ENCODE results near the gene PKHD1. TPM values are rescaled to one million over a fixed set of nuclear protein-coding genes. Genes with fewer than 3 reads are reported as not detected.

Gene PKHD1
- total and polyA plus RNA-seq, 2 of the 8 experiments (the other 6 are each of a cell fraction or from before 2014, with no cell fraction given) = 0.06 to 0.09 TPM

- no peak overlapping the region for H3K4me3 ChIP-seq (ENCODE audit: extremely low read depth in 1 of 4, insufficient read depth in 2 of 4, low read depth in 3 of 4, low read length in 4 of 4)
- H4K8ac ChIP-seq (ENCODE audit: extremely low read depth, insufficient read depth, low read length) = no peak overlapping the region
- H3K23ac ChIP-seq (ENCODE audit: insufficient read length) = no peak overlapping the region
- DNase-seq (ENCODE audit: low read depth in 1 of 2, low spot score in 2 of 2) = no peak
- no peak for FAIRE-seq
- no peak overlapping the region for H3K4me2 ChIP-seq (ENCODE audit: insufficient read depth in 1 of 2, low read depth in 2 of 2, low read length in 2 of 2)
- H2BK5ac ChIP-seq (ENCODE audit: low read depth, low read length) = no peak overlapping the region
- ChIA-PET CTCF (ENCODE audit: partially characterized antibody) (interaction anchor here (1.2 to 3.6 kb wide), 3 partner anchors 20 to 50 kb away, joined by 3 to 16 read pairs (median 3); no protein-coding TSS in a partner anchor), POLR2A (ENCODE audit: partially characterized antibody) (interaction anchor here (0.6 kb wide), 1 partner anchor 284 kb away, joined by 3 read pairs; no protein-coding TSS in a partner anchor)
- no peak overlapping the region for H3K56ac ChIP-seq (replicated peaks; ENCODE audit: insufficient read length, low read depth, low read length)
- no peak overlapping the region for H2AK5ac ChIP-seq (ENCODE audit: low read depth, low read length)
- H2BK12ac ChIP-seq (ENCODE audit: low read depth, low read length) = no peak overlapping the region
- no peaks in the 10 kb centered on the region for H3K79me1 ChIP-seq (ENCODE audit: low read depth, low read length)
- no peak overlapping the region for H3K14ac ChIP-seq (ENCODE audit: insufficient read length)
- H4K91ac ChIP-seq (replicated peaks; ENCODE audit: insufficient read length, low read length) = no peak overlapping the region
- H3K27me3 ChIP-seq (replicated peaks in 1 of 4; ENCODE audit: control insufficient read depth in 3 of 4, extremely low read depth in 1 of 4, insufficient read depth in 3 of 4, low read length in 3 of 4) = no peaks in the 10 kb centered on the region
- no peak overlapping the region for H2BK15ac ChIP-seq (ENCODE audit: low read length)
- H3K9ac ChIP-seq (replicated peaks in 1 of 4; ENCODE audit: extremely low read depth in 1 of 4, low read depth in 3 of 4, low read length in 3 of 4) = no peak overlapping the region
- H3K36me3 ChIP-seq (ENCODE audit: control insufficient read depth in 2 of 4, insufficient read depth in 4 of 4, low read length in 3 of 4) = no peaks in the 10 kb centered on the region
- H3K27ac ChIP-seq (ENCODE audit: low read depth, low read length) = no peak overlapping the region
- no peaks in the 10 kb centered on the region for H3K23me2 ChIP-seq (ENCODE audit: low read depth, low read length)
- H3K18ac ChIP-seq (ENCODE audit: extremely low read depth, low read length) = no peak overlapping the region
- H4K5ac ChIP-seq (ENCODE audit: insufficient read length, low read depth, low read length) = no peak overlapping the region
- TF ChIP-seq FOSL1 (IDR thresholded peaks at IDR 0.05; ENCODE audit: insufficient read depth, low read depth, low read length) (no peak), SIRT6 (IDR thresholded peaks at IDR 0.05; ENCODE audit: low read length) (no peak), SP4 (IDR thresholded peaks at IDR 0.05; ENCODE audit: low read length) (no peak), JUN (IDR thresholded peaks at IDR 0.05; ENCODE audit: low read depth, low read length) (no peak), RNF2 (IDR thresholded peaks at IDR 0.05; ENCODE audit: borderline replicate concordance, low read depth, low read length, missing control alignments, poor library complexity, severe bottlenecking) (no peak), GABPA (IDR thresholded peaks at IDR 0.05; ENCODE audit: borderline replicate concordance, insufficient read depth, low read length) (no peak), ATF3 (IDR thresholded peaks at IDR 0.05; ENCODE audit: insufficient read depth, low read depth, low read length) (no peak), POLR2AphosphoS5 (IDR thresholded peaks at IDR 0.05; ENCODE audit: low read depth, low read length) (no peak), POU5F1 (IDR thresholded peaks at IDR 0.05; ENCODE audit: low read depth, low read length) (no peak)
- H2BK20ac ChIP-seq (ENCODE audit: low read length) = no peak overlapping the region
- WGBS, 2 experiments (ENCODE audit: extremely low coverage in 1 of 2, insufficient coverage in 1 of 2, insufficient read length in 1 of 2, insufficient replicate concordance in 2 of 2, low coverage in 1 of 2, low lambda C conversion rate in 2 of 2, missing lambda C conversion rate in 1 of 2) = 100% methylated on average over 5 of the region's 18 CpGs; no CpG with 5 or more reads in 1 of the 2 experiments
- H3K9me3 ChIP-seq (ENCODE audit: insufficient read depth in 2 of 2, low read depth in 1 of 2, low read length in 1 of 2) = peaks cover 6% of the 10 kb centered on the region in 2 experiments; a peak in 3 of 4 replicates
- no peak overlapping the region for H2BK120ac ChIP-seq (replicated peaks; ENCODE audit: low read depth, low read length)
- no peaks in the 10 kb centered on the region for H4K20me1 ChIP-seq (replicated peaks in 1 of 2; ENCODE audit: control insufficient read depth in 1 of 2, insufficient read depth in 2 of 2, low read length in 2 of 2)
- no peak overlapping the region for H3K4ac ChIP-seq (replicated peaks; ENCODE audit: insufficient read length, low read depth, low read length)
- H2AFZ ChIP-seq (ENCODE audit: low read length) = no peak overlapping the region
- H3K4me1 ChIP-seq (replicated peaks in 1 of 4; ENCODE audit: control insufficient read depth in 3 of 4, insufficient read depth in 4 of 4, low read length in 3 of 4) = no peaks in the 10 kb centered on the region
- H3K79me2 ChIP-seq (ENCODE audit: control insufficient read depth in 1 of 2, insufficient read depth in 2 of 2, low read length in 2 of 2) = no peaks in the 10 kb centered on the region
Observed at GRCh38 chr6:51598171-51598570, 489.2 kb downstream of the PKHD1 start.

Data from H1 (cell line).